ENCODE results near the gene CHAD. TPM values are rescaled to one million over a fixed set of nuclear protein-coding genes. Genes with fewer than 3 reads are reported as not detected.
A peak's percentile ranks its signal among the peaks of the same experiment; 100 is the strongest.

Gene CHAD
- polyA plus RNA-seq, 1 donor from 2014 or later = not detected

- Histone ChIP-seq H3K4me2 (ENCODE audit: low read length) (peak overlapping the region; percentile 66), H2AFZ (ENCODE audit: low read depth, low read length) (peak overlapping the region; percentile 69), H3K79me2 (replicated peaks; ENCODE audit: insufficient read depth, low read length) (no peaks in the 10 kb centered on the region), H3K27me3 (ENCODE audit: insufficient read depth, low read depth, low read length) (no peaks in the 10 kb centered on the region), H3K36me3 (ENCODE audit: insufficient read depth, low read length) (no peaks in the 10 kb centered on the region), H3F3A (ENCODE audit: insufficient read depth, low read length, poor library complexity, severe bottlenecking) (no peaks in the 10 kb centered on the region), H3K27ac (ENCODE audit: low read length) (peak overlapping the region; percentile 87), H3K9me2 (ENCODE audit: insufficient read depth, low read length) (no peaks in the 10 kb centered on the region), H4K20me1 (ENCODE audit: insufficient read depth) (no peaks in the 10 kb centered on the region), H3K4me3 (ENCODE audit: low read length) (peak overlapping the region; percentile 92), H3K9ac (ENCODE audit: low read length) (peak overlapping the region; percentile 79), H3K9me3 (ENCODE audit: low read length) (no peaks in the 10 kb centered on the region)
- TF ChIP-seq EP300 (conservative IDR thresholded peaks at IDR 0.05; ENCODE audit: poor library complexity, severe bottlenecking) = no peak
- TF ChIP-seq CTCF (IDR thresholded peaks at IDR 0.05; ENCODE audit: poor library complexity, severe bottlenecking) = peak; percentile 57
- TF ChIP-seq POLR2AphosphoS5 (IDR thresholded peaks at IDR 0.05) = peak; percentile 37
- TF ChIP-seq MXI1 (conservative IDR thresholded peaks at IDR 0.05; ENCODE audit: poor library complexity, severe bottlenecking) = no peak
- no peak for TF ChIP-seq EZH2 (IDR thresholded peaks at IDR 0.05; ENCODE audit: borderline replicate concordance, insufficient read depth, low read length, poor library complexity, severe bottlenecking)
- no peak for TF ChIP-seq TAF1 (IDR thresholded peaks at IDR 0.05; ENCODE audit: low read depth)
- TF ChIP-seq SMC3 (conservative IDR thresholded peaks at IDR 0.05; ENCODE audit: poor library complexity) = no peak
- TF ChIP-seq RAD21 (conservative IDR thresholded peaks at IDR 0.05) = no peak
- TF ChIP-seq, protein P1, sequence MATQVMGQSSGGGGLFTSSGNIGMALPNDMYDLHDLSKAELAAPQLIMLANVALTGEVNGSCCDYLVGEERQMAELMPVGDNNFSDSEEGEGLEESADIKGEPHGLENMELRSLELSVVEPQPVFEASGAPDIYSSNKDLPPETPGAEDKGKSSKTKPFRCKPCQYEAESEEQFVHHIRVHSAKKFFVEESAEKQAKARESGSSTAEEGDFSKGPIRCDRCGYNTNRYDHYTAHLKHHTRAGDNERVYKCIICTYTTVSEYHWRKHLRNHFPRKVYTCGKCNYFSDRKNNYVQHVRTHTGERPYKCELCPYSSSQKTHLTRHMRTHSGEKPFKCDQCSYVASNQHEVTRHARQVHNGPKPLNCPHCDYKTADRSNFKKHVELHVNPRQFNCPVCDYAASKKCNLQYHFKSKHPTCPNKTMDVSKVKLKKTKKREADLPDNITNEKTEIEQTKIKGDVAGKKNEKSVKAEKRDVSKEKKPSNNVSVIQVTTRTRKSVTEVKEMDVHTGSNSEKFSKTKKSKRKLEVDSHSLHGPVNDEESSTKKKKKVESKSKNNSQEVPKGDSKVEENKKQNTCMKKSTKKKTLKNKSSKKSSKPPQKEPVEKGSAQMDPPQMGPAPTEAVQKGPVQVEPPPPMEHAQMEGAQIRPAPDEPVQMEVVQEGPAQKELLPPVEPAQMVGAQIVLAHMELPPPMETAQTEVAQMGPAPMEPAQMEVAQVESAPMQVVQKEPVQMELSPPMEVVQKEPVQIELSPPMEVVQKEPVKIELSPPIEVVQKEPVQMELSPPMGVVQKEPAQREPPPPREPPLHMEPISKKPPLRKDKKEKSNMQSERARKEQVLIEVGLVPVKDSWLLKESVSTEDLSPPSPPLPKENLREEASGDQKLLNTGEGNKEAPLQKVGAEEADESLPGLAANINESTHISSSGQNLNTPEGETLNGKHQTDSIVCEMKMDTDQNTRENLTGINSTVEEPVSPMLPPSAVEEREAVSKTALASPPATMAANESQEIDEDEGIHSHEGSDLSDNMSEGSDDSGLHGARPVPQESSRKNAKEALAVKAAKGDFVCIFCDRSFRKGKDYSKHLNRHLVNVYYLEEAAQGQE (IDR thresholded peaks at IDR 0.05; ENCODE audit: borderline replicate concordance) = no peak
Measured at GRCh38 chr17:50479522-50480141, 11.0 kb upstream of the CHAD start.

DNA sequence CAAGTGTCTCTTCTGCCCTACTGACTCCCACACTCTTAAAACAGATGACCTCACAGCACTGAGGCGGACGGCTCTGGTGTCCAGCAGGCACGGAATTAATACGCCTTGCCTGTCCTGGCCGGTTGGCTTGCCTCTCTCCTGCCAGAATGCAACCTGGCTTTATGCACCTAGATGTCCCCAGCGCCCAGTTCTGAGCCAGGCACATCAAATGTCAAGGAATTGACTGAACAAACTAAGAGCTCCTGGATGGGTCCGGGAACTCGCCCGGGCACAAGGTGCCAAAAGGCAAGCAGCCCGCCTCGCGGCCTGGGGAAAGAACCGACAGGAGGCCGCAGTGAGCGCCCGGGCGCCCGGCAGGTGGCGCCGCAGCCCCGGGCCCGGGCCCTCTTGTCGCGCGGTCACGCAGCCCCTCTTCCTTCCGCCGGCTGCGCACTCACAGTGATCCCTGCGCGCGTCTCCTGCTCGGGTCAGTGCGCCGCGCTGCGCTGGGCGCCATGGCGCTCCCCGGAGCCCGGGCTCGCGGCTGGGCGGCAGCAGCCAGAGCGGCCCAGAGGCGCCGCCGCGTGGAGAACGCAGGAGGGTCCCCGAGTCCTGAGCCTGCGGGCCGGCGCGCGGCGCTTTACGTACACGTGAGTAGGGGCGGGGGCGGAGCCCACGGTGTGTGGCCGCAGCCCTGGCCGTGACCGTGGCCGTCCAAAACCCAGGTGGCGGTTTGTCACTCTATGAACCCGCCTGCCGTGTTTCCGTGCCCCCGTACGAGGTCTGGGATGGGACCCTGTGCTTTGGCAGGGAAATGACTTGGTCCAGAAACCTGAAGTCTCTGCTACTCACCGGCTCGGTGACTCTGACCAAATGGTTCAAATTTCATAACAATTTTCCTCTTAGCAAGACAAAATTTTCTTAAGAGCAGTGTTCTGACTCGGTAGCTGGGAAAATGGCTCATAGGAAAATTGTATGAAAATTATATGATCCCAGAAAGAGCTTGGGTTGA, 10.0 kb upstream of the CHAD start, which contains the start of gene RSAD1:
TSS of gene RSAD1 (plus strand) at position 470 of the 991 bp plus-strand sequence. CDS start at position 495, 25 bp downstream.
- Histone ChIP-seq H3K9ac (ENCODE audit: low read length) (peak within 1 kb of the TSS; percentile 79), H3K4me2 (ENCODE audit: low read length) (peak within 1 kb of the TSS; percentile 66), H2AFZ (ENCODE audit: low read depth, low read length) (peak within 1 kb of the TSS; percentile 93), H3K27me3 (ENCODE audit: insufficient read depth, low read depth, low read length) (no peaks in the 10 kb centered on the region), H3K36me3 (ENCODE audit: insufficient read depth, low read length) (no peaks in the 10 kb centered on the region), H3F3A (ENCODE audit: insufficient read depth, low read length, poor library complexity, severe bottlenecking) (no peaks in the 10 kb centered on the region), H3K9me3 (ENCODE audit: low read length) (no peaks in the 10 kb centered on the region), H4K20me1 (ENCODE audit: insufficient read depth) (no peaks in the 10 kb centered on the region), H3K79me2 (replicated peaks; ENCODE audit: insufficient read depth, low read length) (no peaks in the 10 kb centered on the region), H3K4me3 (ENCODE audit: low read length) (peak within 1 kb of the TSS; percentile 92), H3K9me2 (ENCODE audit: insufficient read depth, low read length) (no peaks in the 10 kb centered on the region), H3K27ac (ENCODE audit: low read length) (peak within 1 kb of the TSS; percentile 87)
- TF ChIP-seq EP300 (conservative IDR thresholded peaks at IDR 0.05; ENCODE audit: poor library complexity, severe bottlenecking) = peak; percentile 47
- peak; percentile 98 for TF ChIP-seq CTCF (IDR thresholded peaks at IDR 0.05; ENCODE audit: poor library complexity, severe bottlenecking)
- TF ChIP-seq RAD21 (conservative IDR thresholded peaks at IDR 0.05) = peak; percentile 80
- TF ChIP-seq, protein P1 (IDR thresholded peaks at IDR 0.05; ENCODE audit: borderline replicate concordance) = peak; percentile 53
- peak; percentile 81 for TF ChIP-seq TAF1 (IDR thresholded peaks at IDR 0.05; ENCODE audit: low read depth)
- no peak for TF ChIP-seq EZH2 (IDR thresholded peaks at IDR 0.05; ENCODE audit: borderline replicate concordance, insufficient read depth, low read length, poor library complexity, severe bottlenecking)
- peak; percentile 78 for TF ChIP-seq POLR2AphosphoS5 (IDR thresholded peaks at IDR 0.05)
- peak; percentile 95 for TF ChIP-seq MXI1 (conservative IDR thresholded peaks at IDR 0.05; ENCODE audit: poor library complexity, severe bottlenecking)
- peak; percentile 82 for TF ChIP-seq SMC3 (conservative IDR thresholded peaks at IDR 0.05; ENCODE audit: poor library complexity)

Data from neural cell (in vitro differentiated cells).